PFSK-1 (cell line): Measurements from ENCODE around the gene PPM1H.

Source experiments
- FOXP2 ChIP-seq: optimal IDR thresholded peaks from 2 replicates; pipeline ENCODE3; 2011; ENCODE audit warnings: borderline replicate concordance, control low read depth, inconsistent platforms; ENCODE audit not compliant: insufficient read depth; ENCODE audit errors: extremely low read length, extremely low read depth
- POLR2AphosphoS5 ChIP-seq: IDR thresholded peaks from 2 replicates; pipeline ENCODE4 v1.6.1; 2012; ENCODE audit warnings: low read depth, mild to moderate bottlenecking, control low read depth, low read length, moderate library complexity
- REST ChIP-seq, 2 experiments: IDR thresholded peaks; 2 replicates each; pipeline versions ENCODE4 v1.6.1 to v1.8.0; 2011 to 2012; ENCODE audit warnings: low read depth in 2 of 2, low read length in 2 of 2, control low read depth in 1 of 2, inconsistent platforms in 1 of 2, mild to moderate bottlenecking in 1 of 2, moderate library complexity in 1 of 2; ENCODE audit not compliant: insufficient read depth in 1 of 2
- SIN3A ChIP-seq: IDR thresholded peaks from 2 replicates; pipeline ENCODE4 v1.6.1; 2012; ENCODE audit warnings: mild to moderate bottlenecking, low read length, moderate library complexity, borderline replicate concordance; ENCODE audit not compliant: insufficient read depth
- TAF1 ChIP-seq: IDR thresholded peaks from 2 replicates; pipeline ENCODE4 v1.6.1; 2012; ENCODE audit warnings: low read length, control low read depth, borderline replicate concordance; ENCODE audit not compliant: insufficient read depth

The PPM1H gene

GRCh38 chr12:62676521-62677307, 258.2 kb downstream of the PPM1H start:
- TF ChIP-seq FOXP2 (no peak), REST (IDR thresholded peaks at IDR 0.05; ENCODE audit: insufficient read depth in 1 of 2, low read depth in 2 of 2, low read length in 2 of 2) (no peak), POLR2AphosphoS5 (no peak), SIN3A (no peak), TAF1 (no peak)

- no peak for TF ChIP-seq TAF1
- TF ChIP-seq POLR2AphosphoS5, result no peak
- TF ChIP-seq REST (IDR thresholded peaks at IDR 0.05; ENCODE audit: insufficient read depth in 1 of 2, low read depth in 2 of 2, low read length in 2 of 2), result no peak
- TF ChIP-seq FOXP2, result no peak
- no peak for TF ChIP-seq SIN3A
These were observed 261.7 kb downstream of the PPM1H start for GRCh38 chr12:62673028-62673815.

GRCh38 chr12:62670986-62671720, 263.8 kb downstream of the PPM1H start:
- no peak for TF ChIP-seq SIN3A
- TF ChIP-seq FOXP2, result no peak
- TF ChIP-seq REST (IDR thresholded peaks at IDR 0.05; ENCODE audit: insufficient read depth in 1 of 2, low read depth in 2 of 2, low read length in 2 of 2), result no peak
- no peak for TF ChIP-seq TAF1
- no peak for TF ChIP-seq POLR2AphosphoS5

- TF ChIP-seq POLR2AphosphoS5 (no peak), TAF1 (no peak), FOXP2 (no peak), SIN3A (no peak), REST (IDR thresholded peaks at IDR 0.05; ENCODE audit: insufficient read depth in 1 of 2, low read depth in 2 of 2, low read length in 2 of 2) (no peak)
These were observed 266.2 kb downstream of the PPM1H start for GRCh38 chr12:62668782-62669181.
